Gastroesophageal sphincter (tissue), 3 donors: ENCODE data around the gene ENTPD1.

ENCODE experiments used
- CTCF ChIP-seq, 4 experiments: fragments of 200-600 bp in 2 of 4; fragments of 450-650 bp in 2 of 4; sonication (generic) in 1 of 4; IDR thresholded peaks; one replicate each; pipeline ENCODE4 v1.5.1; 2017 to 2019; ENCODE audit warnings: antibody characterized with exemption in 4 of 4, mild to moderate bottlenecking in 2 of 4, moderate library complexity in 2 of 4
- EP300 ChIP-seq: sonication (generic); formaldehyde crosslinking; IDR thresholded peaks from one replicate; pipeline ENCODE4 v1.6.1; 2017; ENCODE audit warnings: antibody characterized with exemption, mild to moderate bottlenecking
- POLR2A ChIP-seq, 2 donors: fragments of 450-650 bp; IDR thresholded peaks; one replicate each; pipeline ENCODE4 v1.6.1; 2017; ENCODE audit warnings: antibody characterized with exemption in 2 of 2, mild to moderate bottlenecking in 2 of 2, moderate library complexity in 1 of 2

GRCh38 chr10:95873139-95873538 is 117.2 kb downstream of the ENTPD1 start:
- TF ChIP-seq EP300 = no peak
- no peak for TF ChIP-seq POLR2A (IDR thresholded peaks at IDR 0.05)
- TF ChIP-seq CTCF (IDR thresholded peaks at IDR 0.05) = no peak
